ENCODE measurements around the gene DCDC2B.

DCDC2B gene

DNA sequence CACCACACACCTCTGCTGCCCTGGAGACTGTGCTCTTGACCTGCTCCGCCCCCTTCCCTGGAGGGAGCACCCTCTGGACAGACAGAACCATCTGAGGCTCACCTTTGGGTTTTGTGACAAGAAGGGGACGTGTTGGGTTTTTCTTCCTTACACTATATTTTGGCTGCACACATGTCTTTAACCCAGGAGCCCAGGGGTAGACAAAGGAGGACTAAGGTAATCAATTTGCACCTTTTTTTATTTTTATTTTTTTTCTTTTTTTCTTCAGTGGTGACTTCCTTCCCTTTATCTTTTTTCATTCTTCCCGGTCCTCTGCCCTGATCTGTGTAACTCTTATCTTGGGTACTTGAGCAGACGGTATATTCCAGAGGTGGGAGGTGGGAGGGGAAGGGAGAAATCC is 37.9 kb upstream of the DCDC2B start:
- Histone ChIP-seq H3K27me3 (ENCODE audit: low read depth, low read length) (no peaks in the 10 kb centered on the region), H3K9ac (ENCODE audit: low read length) (no peak overlapping the region), H4K20me1 (ENCODE audit: insufficient read depth, low read length) (no peaks in the 10 kb centered on the region), H3K4me3 (ENCODE audit: low read length) (no peak overlapping the region), H3K79me2 (ENCODE audit: low read length) (no peaks in the 10 kb centered on the region; the same call in 1 of the 2 replicates), H3K9me3 (ENCODE audit: insufficient read depth, low read length) (no peaks in the 10 kb centered on the region), H3K36me3 (replicated peaks; ENCODE audit: low read depth, low read length) (peaks cover 34% of the 10 kb centered on the region), H2AFZ (ENCODE audit: low read depth, low read length) (no peak overlapping the region), H3K4me2 (ENCODE audit: low read length) (no peak overlapping the region), H3K4me1 (ENCODE audit: low read length) (peaks cover 28% of the 10 kb centered on the region), H3K27ac (ENCODE audit: low read length) (no peak overlapping the region)
- no peak for TF ChIP-seq EZH2phosphoT487 (IDR thresholded peaks at IDR 0.05; ENCODE audit: low read depth)
- TF ChIP-seq, protein P1, sequence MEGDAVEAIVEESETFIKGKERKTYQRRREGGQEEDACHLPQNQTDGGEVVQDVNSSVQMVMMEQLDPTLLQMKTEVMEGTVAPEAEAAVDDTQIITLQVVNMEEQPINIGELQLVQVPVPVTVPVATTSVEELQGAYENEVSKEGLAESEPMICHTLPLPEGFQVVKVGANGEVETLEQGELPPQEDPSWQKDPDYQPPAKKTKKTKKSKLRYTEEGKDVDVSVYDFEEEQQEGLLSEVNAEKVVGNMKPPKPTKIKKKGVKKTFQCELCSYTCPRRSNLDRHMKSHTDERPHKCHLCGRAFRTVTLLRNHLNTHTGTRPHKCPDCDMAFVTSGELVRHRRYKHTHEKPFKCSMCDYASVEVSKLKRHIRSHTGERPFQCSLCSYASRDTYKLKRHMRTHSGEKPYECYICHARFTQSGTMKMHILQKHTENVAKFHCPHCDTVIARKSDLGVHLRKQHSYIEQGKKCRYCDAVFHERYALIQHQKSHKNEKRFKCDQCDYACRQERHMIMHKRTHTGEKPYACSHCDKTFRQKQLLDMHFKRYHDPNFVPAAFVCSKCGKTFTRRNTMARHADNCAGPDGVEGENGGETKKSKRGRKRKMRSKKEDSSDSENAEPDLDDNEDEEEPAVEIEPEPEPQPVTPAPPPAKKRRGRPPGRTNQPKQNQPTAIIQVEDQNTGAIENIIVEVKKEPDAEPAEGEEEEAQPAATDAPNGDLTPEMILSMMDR (IDR thresholded peaks at IDR 0.05; ENCODE audit: low read depth, low read length): no peak

- H3K9me3 ChIP-seq (ENCODE audit: insufficient read depth, low read length): no peaks in the 10 kb centered on the region
- H4K20me1 ChIP-seq (ENCODE audit: insufficient read depth, low read length): no peaks in the 10 kb centered on the region
- no peak overlapping the region for H3K27ac ChIP-seq (ENCODE audit: low read length)
- H3K36me3 ChIP-seq (replicated peaks; ENCODE audit: low read depth, low read length): peaks cover 32% of the 10 kb centered on the region
- H2AFZ ChIP-seq (ENCODE audit: low read depth, low read length): no peak overlapping the region
- no peak overlapping the region for H3K4me2 ChIP-seq (ENCODE audit: low read length)
- no peak overlapping the region for H3K9ac ChIP-seq (ENCODE audit: low read length)
- no peak overlapping the region for H3K4me3 ChIP-seq (ENCODE audit: low read length)
- no peak for TF ChIP-seq EZH2phosphoT487 (IDR thresholded peaks at IDR 0.05; ENCODE audit: low read depth)
- TF ChIP-seq, protein P1 (IDR thresholded peaks at IDR 0.05; ENCODE audit: low read depth, low read length): no peak
- H3K79me2 ChIP-seq (ENCODE audit: low read length): no peaks in the 10 kb centered on the region; the same call in 1 of the 2 replicates
- H3K4me1 ChIP-seq (ENCODE audit: low read length): peaks cover 12% of the 10 kb centered on the region
- no peaks in the 10 kb centered on the region for H3K27me3 ChIP-seq (ENCODE audit: low read depth, low read length)
These were observed 36.2 kb upstream of the DCDC2B start for GRCh38 chr1:32172621-32173245.

DNA sequence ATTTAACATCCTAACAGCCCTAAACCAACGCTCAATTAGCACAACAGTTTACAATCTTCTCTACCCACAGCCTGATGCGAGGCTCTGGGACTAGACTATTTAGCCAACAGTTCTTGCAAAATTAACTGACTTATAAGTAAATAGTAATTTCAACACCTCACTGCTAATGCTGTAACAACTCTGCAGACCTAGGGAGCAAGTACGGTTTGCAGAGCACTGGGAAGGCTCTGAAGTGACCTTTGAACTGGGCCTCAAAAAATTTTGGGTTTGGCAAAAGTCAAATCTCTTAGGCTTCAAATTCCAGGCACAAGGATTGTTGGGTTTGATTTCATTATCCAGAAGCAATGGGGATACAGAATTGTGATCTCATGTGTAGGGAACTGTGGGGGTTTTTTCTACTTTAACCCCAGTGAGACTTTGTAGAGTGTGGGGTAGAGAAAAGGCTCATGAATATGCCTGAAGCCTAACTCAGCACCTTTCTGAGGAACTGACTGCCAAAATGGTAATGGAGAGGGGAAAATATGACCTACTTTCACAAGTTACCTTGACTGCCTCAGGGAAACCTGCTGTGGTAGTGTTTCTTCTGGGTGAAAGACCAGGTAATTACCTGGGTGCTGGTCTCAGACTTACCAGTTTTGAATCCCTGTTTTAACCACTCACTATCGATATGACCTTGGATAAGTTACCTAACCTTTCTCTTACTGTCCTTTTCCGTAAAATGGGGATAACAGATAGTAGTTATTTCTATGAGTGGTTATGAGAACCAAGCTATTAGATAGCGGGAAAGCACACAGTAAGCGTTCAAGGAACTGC is 30.3 kb upstream of the DCDC2B start:
- no peak for TF ChIP-seq EZH2phosphoT487 (IDR thresholded peaks at IDR 0.05; ENCODE audit: low read depth)
- TF ChIP-seq, protein P1 (IDR thresholded peaks at IDR 0.05; ENCODE audit: low read depth, low read length): no peak
- no peaks in the 10 kb centered on the region for H3K27me3 ChIP-seq (ENCODE audit: low read depth, low read length)
- H2AFZ ChIP-seq (ENCODE audit: low read depth, low read length): no peak overlapping the region
- peaks cover 36% of the 10 kb centered on the region for H3K79me2 ChIP-seq (ENCODE audit: low read length)
- H4K20me1 ChIP-seq (ENCODE audit: insufficient read depth, low read length): no peaks in the 10 kb centered on the region; the same call in 1 of the 2 replicates
- H3K9me3 ChIP-seq (ENCODE audit: insufficient read depth, low read length): no peaks in the 10 kb centered on the region
- peak overlapping the region; percentile 96 for H3K9ac ChIP-seq (ENCODE audit: low read length)
- H3K4me3 ChIP-seq (ENCODE audit: low read length): peak overlapping the region; percentile 94
- H3K36me3 ChIP-seq (replicated peaks; ENCODE audit: low read depth, low read length): peaks cover 24% of the 10 kb centered on the region
- peaks cover 18% of the 10 kb centered on the region for H3K4me1 ChIP-seq (ENCODE audit: low read length)
- peak overlapping the region; percentile 94 for H3K4me2 ChIP-seq (ENCODE audit: low read length)
- peak overlapping the region; percentile 76 for H3K27ac ChIP-seq (ENCODE audit: low read length)

- Histone ChIP-seq H3K79me2 (ENCODE audit: low read length) (peaks cover 41% of the 10 kb centered on the region), H3K9ac (ENCODE audit: low read length) (peak overlapping the region; percentile 96), H3K36me3 (replicated peaks; ENCODE audit: low read depth, low read length) (peaks cover 26% of the 10 kb centered on the region), H2AFZ (ENCODE audit: low read depth, low read length) (peak overlapping the region; percentile 56; the same call in 1 of the 2 replicates), H3K4me2 (ENCODE audit: low read length) (peak overlapping the region; percentile 94), H3K4me1 (ENCODE audit: low read length) (peaks cover 18% of the 10 kb centered on the region), H3K27ac (ENCODE audit: low read length) (peak overlapping the region; percentile 76), H3K9me3 (ENCODE audit: insufficient read depth, low read length) (no peaks in the 10 kb centered on the region), H3K27me3 (ENCODE audit: low read depth, low read length) (no peaks in the 10 kb centered on the region), H4K20me1 (ENCODE audit: insufficient read depth, low read length) (no peaks in the 10 kb centered on the region; the same call in 1 of the 2 replicates), H3K4me3 (ENCODE audit: low read length) (peak overlapping the region; percentile 94)
- TF ChIP-seq, protein P1 (IDR thresholded peaks at IDR 0.05; ENCODE audit: low read depth, low read length): no peak
- no peak for TF ChIP-seq EZH2phosphoT487 (IDR thresholded peaks at IDR 0.05; ENCODE audit: low read depth)
These were observed 29.8 kb upstream of the DCDC2B start for GRCh38 chr1:32179193-32179442.
